HG03280 (cell line): ENCODE results near the gene PAGE5.

Experiments
- ATAC-seq: cut with Tn5 transposase; IDR thresholded peaks from one replicate; pipeline ENCODE4 v1.9.1; 2021; ENCODE audit warnings: mild to moderate bottlenecking, moderate library complexity; ENCODE audit not compliant: unreplicated experiment

The PAGE5 gene, protein sequence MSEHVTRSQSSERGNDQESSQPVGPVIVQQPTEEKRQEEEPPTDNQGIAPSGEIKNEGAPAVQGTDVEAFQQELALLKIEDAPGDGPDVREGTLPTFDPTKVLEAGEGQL

DNA sequence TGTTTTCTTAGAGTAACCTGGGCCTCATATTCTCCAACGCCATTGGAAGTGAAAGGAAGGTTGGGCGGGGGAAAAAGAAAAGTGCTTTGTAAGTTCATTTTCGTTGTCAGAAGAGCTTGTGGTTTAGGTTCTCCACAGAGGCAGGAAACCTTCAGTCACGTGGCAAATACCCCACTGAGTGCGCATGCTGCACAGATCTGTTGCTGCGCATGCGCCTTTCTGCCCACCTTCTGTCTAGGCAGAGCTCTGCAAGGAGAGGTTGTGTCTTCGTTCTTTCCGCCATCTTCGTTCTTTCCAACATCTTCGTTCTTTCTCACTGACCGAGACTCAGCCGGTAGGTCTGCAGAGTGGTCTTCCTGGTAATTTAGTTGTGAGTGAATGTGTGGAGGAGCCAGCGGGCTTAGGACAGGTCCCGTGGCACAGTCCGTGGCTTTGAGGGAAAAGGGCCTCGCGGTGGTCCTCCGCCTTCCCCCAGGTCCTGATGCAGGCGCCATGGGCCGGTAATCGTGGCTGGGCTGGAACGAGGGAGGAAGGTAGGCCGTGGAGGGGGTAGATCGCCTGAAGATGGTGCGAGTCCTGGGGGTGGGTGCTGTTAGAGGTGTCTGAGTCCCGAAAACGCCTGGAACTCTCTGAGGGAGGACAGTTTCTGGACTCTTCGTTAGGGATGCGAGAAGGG, at the start of gene PAGE5:
TSS of gene PAGE5 (plus strand) at position 228 of the 676 bp plus-strand sequence. CDS start 1,037 bp downstream, outside the sequence.
- no peak for ATAC-seq

DNA sequence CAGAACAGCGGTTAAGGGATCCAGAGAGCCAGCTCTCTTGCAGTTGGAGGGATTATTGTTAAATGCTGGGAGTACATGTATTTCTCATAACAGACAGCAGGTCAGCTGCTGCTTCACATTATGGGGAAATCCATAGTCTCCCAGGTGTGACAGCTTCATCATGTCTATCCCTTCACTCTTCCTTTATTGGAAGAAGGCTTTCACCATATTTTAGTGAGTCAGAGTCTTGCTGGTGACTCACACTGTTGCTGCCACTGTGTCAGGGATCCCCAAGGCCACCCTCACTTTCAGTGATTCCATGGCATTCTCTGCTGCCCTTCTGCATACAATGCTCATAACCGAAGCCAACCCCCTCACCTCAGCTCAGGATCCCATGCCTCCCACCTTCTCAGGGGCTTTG, 32.9 kb upstream of the PAGE5 start:
- no peak for ATAC-seq

GRCh38 chrX:55196688-55197087, 23.5 kb upstream of the PAGE5 start:
- no peak for ATAC-seq

- ATAC-seq, result no peak
Observed at GRCh38 chrX:55201930-55202579, 18.1 kb upstream of the PAGE5 start.

- no peak for ATAC-seq
Observed at GRCh38 chrX:55206162-55206941, 13.8 kb upstream of the PAGE5 start.

DNA sequence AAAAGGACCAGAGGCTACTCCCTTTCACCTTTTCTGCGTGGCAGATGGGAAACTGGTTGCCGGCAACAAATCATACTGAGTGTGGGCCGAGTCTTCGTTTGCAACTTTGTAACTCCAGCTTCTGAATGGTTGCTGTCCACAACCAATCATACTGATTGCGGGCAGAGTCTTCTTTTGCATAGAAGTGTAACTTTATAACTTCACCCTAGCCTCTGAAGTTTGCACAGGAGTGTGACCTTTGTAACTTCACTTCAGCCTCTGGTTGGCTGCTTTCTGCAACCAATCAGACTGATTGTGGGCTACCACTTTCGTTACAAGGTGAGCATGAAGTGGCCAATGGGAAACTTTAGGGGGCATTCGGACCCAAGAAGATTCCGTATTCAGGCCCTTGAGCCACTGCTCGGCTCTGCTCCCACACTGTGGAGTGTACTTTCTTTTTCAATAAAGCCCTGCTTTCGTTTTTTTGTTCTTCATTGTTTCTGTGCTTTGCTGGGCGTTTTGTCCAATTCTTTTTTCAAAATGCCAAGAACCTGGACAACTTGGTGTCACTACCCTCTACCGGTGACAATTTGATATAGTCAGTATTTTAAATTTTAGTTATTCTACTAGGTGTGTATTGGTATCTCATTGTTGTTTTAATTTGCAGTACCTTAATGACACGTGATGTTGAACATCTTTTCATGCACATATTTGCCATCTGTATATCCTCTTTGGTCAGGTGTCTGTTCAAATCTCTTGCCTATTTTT, 9.0 kb upstream of the PAGE5 start:
- ATAC-seq, result no peak

DNA sequence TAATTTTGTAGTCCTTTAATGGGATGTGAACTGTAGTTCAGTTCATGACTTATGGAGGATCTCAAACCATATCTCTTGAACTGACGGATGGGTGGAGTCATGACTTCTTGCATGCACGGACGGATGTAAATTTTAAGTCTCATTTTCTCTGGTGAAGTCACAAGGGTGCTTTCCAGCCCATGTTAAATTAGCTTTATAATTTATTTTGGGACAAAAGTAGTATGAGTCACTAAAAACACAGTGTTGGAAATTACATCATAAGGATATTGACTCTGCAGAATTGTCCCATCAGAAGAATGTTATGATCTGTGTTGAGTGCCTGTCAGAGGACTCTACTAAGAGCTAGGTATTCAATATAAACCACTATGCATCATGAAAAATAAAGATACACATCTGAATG, 6.8 kb upstream of the PAGE5 start:
- ATAC-seq, result no peak

DNA sequence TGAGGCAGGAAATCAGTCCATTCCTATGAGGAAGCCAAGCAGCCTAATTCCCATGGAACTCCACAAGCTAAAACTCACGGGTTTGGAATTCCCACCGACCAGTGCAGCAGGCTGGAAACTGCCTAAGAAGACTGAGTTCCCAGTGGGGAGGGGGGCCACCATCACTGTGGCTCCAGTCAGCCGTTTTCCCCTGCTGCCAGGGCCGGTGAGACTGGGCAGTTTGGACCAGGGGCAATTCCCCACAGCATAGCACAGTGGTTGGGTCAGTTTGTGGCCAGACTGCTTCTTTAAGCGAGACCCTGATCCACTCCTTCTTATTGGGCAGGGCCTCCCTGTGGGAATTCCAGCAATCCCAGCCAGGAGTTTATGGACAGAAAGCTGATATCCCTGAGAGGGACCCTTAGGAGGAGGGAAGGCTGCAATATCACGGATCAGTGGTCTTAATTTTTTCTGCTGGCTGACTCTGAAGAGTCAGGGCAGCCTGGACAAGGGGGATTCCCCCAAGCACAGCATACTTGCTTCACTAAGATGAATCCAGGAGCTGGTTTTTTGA, 20.7 kb downstream of the PAGE5 start:
- ATAC-seq, result no peak

GRCh38 chrX:55253528-55253927, 33.4 kb downstream of the PAGE5 start:
- ATAC-seq, result no peak

DNA sequence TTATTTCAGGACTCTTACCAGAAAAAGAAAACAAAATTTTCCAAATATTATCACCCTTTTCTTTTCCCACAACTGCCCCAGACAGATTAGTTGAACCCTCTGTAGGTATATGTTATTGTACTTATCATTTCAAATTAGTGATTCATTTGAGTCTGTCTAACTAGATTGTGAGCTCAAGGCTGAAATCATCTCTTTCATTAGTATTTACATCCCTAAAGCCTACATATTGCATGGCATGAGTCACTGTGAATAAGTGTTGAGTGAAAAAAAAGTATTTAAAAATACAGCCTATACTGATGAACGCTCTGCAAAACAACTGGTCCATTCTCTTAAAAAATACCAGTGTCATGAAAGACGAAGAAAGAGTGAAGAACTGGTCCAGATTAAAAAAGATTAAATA, 40.7 kb downstream of the PAGE5 start:
- ATAC-seq, result no peak

- no peak for ATAC-seq
Observed at GRCh38 chrX:55264816-55265215, 44.7 kb downstream of the PAGE5 start, which contains the start of gene PAGE3. Gene PAGE3 (minus strand): TSS chrX:55264916. CDS start chrX:55263903, 1,013 bp downstream.
